ENCODE results near the gene CKLF. TPM values are rescaled to one million over a fixed set of nuclear protein-coding genes. Genes with fewer than 3 reads are reported as not detected.
"Not testable (repeated sequence)": the region's sequence is repeated elsewhere in the genome, so short reads cannot be mapped to it uniquely, and the experiment has no call there.

The CKLF gene
- total and polyA plus RNA-seq, 9 donors = 21.9 to 46.6 (median 31.2) TPM

GRCh38 chr16:66567270-66567669 lies 14.9 kb downstream of the CKLF start:
- H3K4me3 ChIP-seq (ENCODE audit: low read length); H3K4me1 ChIP-seq (ENCODE audit: control insufficient read depth, insufficient read depth, low read length); H3K9me3 ChIP-seq (replicated peaks; ENCODE audit: control insufficient read depth, low read depth, low read length); H3K27me3 ChIP-seq (ENCODE audit: control insufficient read depth, insufficient read depth, low read length); DNase-seq; H3K27ac ChIP-seq (ENCODE audit: low read length): not testable (repeated sequence)
- WGBS (ENCODE audit: insufficient coverage) = no CpG with 5 or more reads among the region's 3 CpGs
- H3K36me3 ChIP-seq (ENCODE audit: control insufficient read depth, insufficient read depth, low read length) = peaks cover 34% of the 10 kb centered on the region

- Histone ChIP-seq H3K27me3 (ENCODE audit: control insufficient read depth, insufficient read depth, low read length) (no peaks in the 10 kb centered on the region), H3K4me1 (ENCODE audit: control insufficient read depth, insufficient read depth, low read length) (no peaks in the 10 kb centered on the region), H3K36me3 (ENCODE audit: control insufficient read depth, insufficient read depth, low read length) (peaks cover 34% of the 10 kb centered on the region), H3K9me3 (replicated peaks; ENCODE audit: control insufficient read depth, low read depth, low read length) (no peaks in the 10 kb centered on the region), H3K27ac (ENCODE audit: low read length) (no peak overlapping the region), H3K4me3 (ENCODE audit: low read length) (no peak overlapping the region)
- 100% methylated on average over 1 of the region's 2 CpGs for WGBS (ENCODE audit: insufficient coverage)
- no peak for DNase-seq
These were observed 16.0 kb downstream of the CKLF start for GRCh38 chr16:66568355-66568754.

- no CpG with 5 or more reads among the region's 1 CpG for WGBS (ENCODE audit: insufficient coverage)
- DNase-seq = no peak
- Histone ChIP-seq H3K9me3 (replicated peaks; ENCODE audit: control insufficient read depth, low read depth, low read length) (no peaks in the 10 kb centered on the region), H3K36me3 (ENCODE audit: control insufficient read depth, insufficient read depth, low read length) (peaks cover 34% of the 10 kb centered on the region), H3K4me3 (ENCODE audit: low read length) (no peak overlapping the region), H3K4me1 (ENCODE audit: control insufficient read depth, insufficient read depth, low read length) (no peaks in the 10 kb centered on the region), H3K27me3 (ENCODE audit: control insufficient read depth, insufficient read depth, low read length) (no peaks in the 10 kb centered on the region), H3K27ac (ENCODE audit: low read length) (no peak overlapping the region)
These were observed 16.8 kb downstream of the CKLF start for GRCh38 chr16:66569131-66569530.

GRCh38 chr16:66569827-66570405 lies 17.5 kb downstream of the CKLF start:
- H3K27me3 ChIP-seq (ENCODE audit: control insufficient read depth, insufficient read depth, low read length) = no peaks in the 10 kb centered on the region
- no peak for DNase-seq
- WGBS (ENCODE audit: insufficient coverage) = no CpG with 5 or more reads among the region's 3 CpGs
- H3K27ac ChIP-seq (ENCODE audit: low read length) = no peak overlapping the region
- H3K4me1 ChIP-seq (ENCODE audit: control insufficient read depth, insufficient read depth, low read length) = no peaks in the 10 kb centered on the region
- no peaks in the 10 kb centered on the region for H3K9me3 ChIP-seq (replicated peaks; ENCODE audit: control insufficient read depth, low read depth, low read length)
- H3K4me3 ChIP-seq (ENCODE audit: low read length) = no peak overlapping the region
- peaks cover 31% of the 10 kb centered on the region for H3K36me3 ChIP-seq (ENCODE audit: control insufficient read depth, insufficient read depth, low read length)

- Histone ChIP-seq H3K9me3 (replicated peaks; ENCODE audit: control insufficient read depth, low read depth, low read length) (no peaks in the 10 kb centered on the region), H3K4me1 (ENCODE audit: control insufficient read depth, insufficient read depth, low read length) (no peaks in the 10 kb centered on the region), H3K27me3 (ENCODE audit: control insufficient read depth, insufficient read depth, low read length) (no peaks in the 10 kb centered on the region), H3K27ac (ENCODE audit: low read length) (no peak overlapping the region), H3K36me3 (ENCODE audit: control insufficient read depth, insufficient read depth, low read length) (peaks cover 14% of the 10 kb centered on the region), H3K4me3 (ENCODE audit: low read length) (no peak overlapping the region)
- DNase-seq = no peak
- whole genome bisulfite sequencing (ENCODE audit: insufficient coverage) = no CpG with 5 or more reads among the region's 2 CpGs
These were observed 20.0 kb downstream of the CKLF start for GRCh38 chr16:66572356-66572755.

GRCh38 chr16:66574081-66574480 lies 21.7 kb downstream of the CKLF start:
- peaks cover 17% of the 10 kb centered on the region for H3K4me1 ChIP-seq (ENCODE audit: control insufficient read depth, insufficient read depth, low read length)
- no CpG with 5 or more reads among the region's 1 CpG for WGBS (ENCODE audit: insufficient coverage)
- no peak for DNase-seq
- peaks cover 14% of the 10 kb centered on the region for H3K36me3 ChIP-seq (ENCODE audit: control insufficient read depth, insufficient read depth, low read length)
- no peak overlapping the region for H3K27ac ChIP-seq (ENCODE audit: low read length)
- H3K4me3 ChIP-seq (ENCODE audit: low read length) = no peak overlapping the region
- peaks cover 13% of the 10 kb centered on the region for H3K27me3 ChIP-seq (ENCODE audit: control insufficient read depth, insufficient read depth, low read length)
- H3K9me3 ChIP-seq (replicated peaks; ENCODE audit: control insufficient read depth, low read depth, low read length) = no peaks in the 10 kb centered on the region

GRCh38 chr16:66574531-66574930 lies 22.2 kb downstream of the CKLF start:
- H3K27me3 ChIP-seq (ENCODE audit: control insufficient read depth, insufficient read depth, low read length) = peaks cover 13% of the 10 kb centered on the region
- no peaks in the 10 kb centered on the region for H3K9me3 ChIP-seq (replicated peaks; ENCODE audit: control insufficient read depth, low read depth, low read length)
- H3K4me3 ChIP-seq (ENCODE audit: low read length) = no peak overlapping the region
- no peak for DNase-seq
- H3K36me3 ChIP-seq (ENCODE audit: control insufficient read depth, insufficient read depth, low read length) = peaks cover 14% of the 10 kb centered on the region
- peaks cover 21% of the 10 kb centered on the region for H3K4me1 ChIP-seq (ENCODE audit: control insufficient read depth, insufficient read depth, low read length)
- H3K27ac ChIP-seq (ENCODE audit: low read length) = no peak overlapping the region
- no CpG with 5 or more reads among the region's 3 CpGs for WGBS (ENCODE audit: insufficient coverage)

GRCh38 chr16:66575060-66575459 lies 22.7 kb downstream of the CKLF start:
- Histone ChIP-seq H3K36me3 (ENCODE audit: control insufficient read depth, insufficient read depth, low read length) (peaks cover 11% of the 10 kb centered on the region), H3K4me1 (ENCODE audit: control insufficient read depth, insufficient read depth, low read length) (peaks cover 26% of the 10 kb centered on the region), H3K4me3 (ENCODE audit: low read length) (no peak overlapping the region), H3K27me3 (ENCODE audit: control insufficient read depth, insufficient read depth, low read length) (peaks cover 13% of the 10 kb centered on the region), H3K9me3 (replicated peaks; ENCODE audit: control insufficient read depth, low read depth, low read length) (no peaks in the 10 kb centered on the region), H3K27ac (ENCODE audit: low read length) (no peak overlapping the region)
- DNase-seq = no peak
- 60% methylated on average over 2 of the region's 3 CpGs for WGBS (ENCODE audit: insufficient coverage)

GRCh38 chr16:66576296-66576695 lies 23.9 kb downstream of the CKLF start:
- DNase-seq = peak; percentile 87
- Histone ChIP-seq H3K4me1 (ENCODE audit: control insufficient read depth, insufficient read depth, low read length) (peaks cover 38% of the 10 kb centered on the region), H3K36me3 (ENCODE audit: control insufficient read depth, insufficient read depth, low read length) (peaks cover 6% of the 10 kb centered on the region), H3K9me3 (replicated peaks; ENCODE audit: control insufficient read depth, low read depth, low read length) (no peaks in the 10 kb centered on the region), H3K4me3 (ENCODE audit: low read length) (no peak overlapping the region), H3K27ac (ENCODE audit: low read length) (no peak overlapping the region), H3K27me3 (ENCODE audit: control insufficient read depth, insufficient read depth, low read length) (peaks cover 13% of the 10 kb centered on the region)
- WGBS (ENCODE audit: insufficient coverage) = 83% methylated on average over 3 of the region's 5 CpGs

- peaks cover 43% of the 10 kb centered on the region for H3K4me1 ChIP-seq (ENCODE audit: control insufficient read depth, insufficient read depth, low read length)
- no peaks in the 10 kb centered on the region for H3K9me3 ChIP-seq (replicated peaks; ENCODE audit: control insufficient read depth, low read depth, low read length)
- DNase-seq = peak; percentile 60
- H3K27ac ChIP-seq (ENCODE audit: low read length) = no peak within 1 kb of the TSS
- peaks cover 13% of the 10 kb centered on the region for H3K27me3 ChIP-seq (ENCODE audit: control insufficient read depth, insufficient read depth, low read length)
- peak within 1 kb of the TSS; percentile 5 for H3K4me3 ChIP-seq (ENCODE audit: low read length)
- H3K36me3 ChIP-seq (ENCODE audit: control insufficient read depth, insufficient read depth, low read length) = no peaks in the 10 kb centered on the region
- 8% methylated on average over 73 of the region's 77 CpGs for WGBS (ENCODE audit: insufficient coverage)
These were observed 26.5 kb downstream of the CKLF start, which contains the start of gene CMTM2 for GRCh38 chr16:66578651-66579531. TSS of gene CMTM2 (plus strand) at chr16:66579463. CDS start at chr16:66579608, 145 bp downstream.

Data from muscle of leg (tissue), 11 donors.